Hematopoietic multipotent progenitor cell treated with erythropoietin and hydrocortisone succinate and interleukin-3 and kit ligand, for 6 days (in vitro differentiated cells): ENCODE results near the gene PTCSC3.
"Not testable (repeated sequence)": the region's sequence is repeated elsewhere in the genome, so short reads cannot be mapped to it uniquely, and the experiment has no call there.

Experiments used
- DNase-seq: peaks from one replicate; pipeline ENCODE4 v3.0.0-alpha.2; 2015

The PTCSC3 gene

GRCh38 chr14:36171607-36172006, 4.9 kb downstream of the PTCSC3 start:
- DNase-seq, result no peak

GRCh38 chr14:36167431-36167830, 9.1 kb downstream of the PTCSC3 start:
- DNase-seq, result no peak

GRCh38 chr14:36163451-36163850, 13.1 kb downstream of the PTCSC3 start:
- DNase-seq, result no peak

- DNase-seq, result no peak
Observed at GRCh38 chr14:36162267-36162666, 14.3 kb downstream of the PTCSC3 start.

GRCh38 chr14:36161776-36162175, 14.7 kb downstream of the PTCSC3 start:
- DNase-seq, result no peak

GRCh38 chr14:36151335-36151734, 25.2 kb downstream of the PTCSC3 start:
- no peak for DNase-seq

GRCh38 chr14:36134038-36134437, 42.5 kb downstream of the PTCSC3 start:
- no peak for DNase-seq

GRCh38 chr14:36132826-36133225, 43.7 kb downstream of the PTCSC3 start:
- no peak for DNase-seq

- DNase-seq, result no peak
Observed at GRCh38 chr14:36130186-36130585, 46.3 kb downstream of the PTCSC3 start.

GRCh38 chr14:36129181-36129580, 47.3 kb downstream of the PTCSC3 start:
- DNase-seq, result no peak

GRCh38 chr14:36113341-36113740, 63.2 kb downstream of the PTCSC3 start:
- no peak for DNase-seq

GRCh38 chr14:36111822-36112583, 64.5 kb downstream of the PTCSC3 start:
- DNase-seq, result no peak

GRCh38 chr14:36105401-36105800, 71.1 kb downstream of the PTCSC3 start:
- DNase-seq, result no peak

- not testable (repeated sequence) for DNase-seq
Observed at GRCh38 chr14:36104258-36104657, 72.3 kb downstream of the PTCSC3 start.

GRCh38 chr14:36099619-36100018, 76.9 kb downstream of the PTCSC3 start:
- DNase-seq, result no peak

GRCh38 chr14:36097356-36097755, 79.2 kb downstream of the PTCSC3 start:
- no peak for DNase-seq

- no peak for DNase-seq
Observed at GRCh38 chr14:36096090-36096489, 80.4 kb downstream of the PTCSC3 start.

GRCh38 chr14:36094963-36095362, 81.6 kb downstream of the PTCSC3 start:
- no peak for DNase-seq

- DNase-seq, result no peak
Observed at GRCh38 chr14:36091096-36091495, 85.4 kb downstream of the PTCSC3 start.

- no peak for DNase-seq
Observed at GRCh38 chr14:36087411-36087810, 89.1 kb downstream of the PTCSC3 start.

GRCh38 chr14:36086629-36087395, 89.7 kb downstream of the PTCSC3 start:
- DNase-seq, result no peak

GRCh38 chr14:36085861-36086260, 90.7 kb downstream of the PTCSC3 start:
- no peak for DNase-seq
